Caco-2 (cell line): ENCODE data around the gene LCN1. TPM values are rescaled to one million over a fixed set of nuclear protein-coding genes. Genes with fewer than 3 reads are reported as not detected.

Source experiments
- BruUV-seq: library from RNA; stranded (reverse); fragments of 400-500 nt; replicated peaks from 2 replicates; lab custom pipeline; 2021; lab: Mats Ljungman, UMichigan
- CTCF ChIA-PET: fragments of 300-600 bp; sonication (Branson Sonifier 250); formaldehyde crosslinking; loops from one replicate; lab custom pipeline; 2022; ENCODE audit warnings: antibody characterized with exemption; lab: Charles Lee
- POLR2A ChIA-PET: fragments of 300-600 bp; sonication (Branson Sonifier 250); formaldehyde crosslinking; loops from one replicate; lab custom pipeline; 2022; ENCODE audit warnings: antibody characterized with exemption; lab: Charles Lee
- DNase-seq, 2 experiments: peaks; one replicate each; pipeline versions ENCODE4 v3.0.0 to v3.0.0-alpha.2; 2020 to 2022
- H3K27me3 ChIP-seq: replicated peaks from 2 replicates; pipeline ENCODE4 v1.6.0; 2011; ENCODE audit warnings: low read length; ENCODE audit not compliant: control insufficient read depth, insufficient read depth
- H3K36me3 ChIP-seq: 2 replicates; pipeline ENCODE4 v1.5.1; 2011; ENCODE audit warnings: low read length; ENCODE audit not compliant: control insufficient read depth, insufficient read depth
- H3K4me1 ChIP-seq: fragments of 250-450 bp; sonication (Bioruptor Pico); 2 replicates; pipeline ENCODE4 v1.5.1; 2020; ENCODE audit warnings: mild to moderate bottlenecking
- H3K4me3 ChIP-seq: 2 replicates; pipeline ENCODE4 v1.5.1; 2011; ENCODE audit warnings: low read depth, mild to moderate bottlenecking, control low read depth, low read length
- H3K9me3 ChIP-seq: fragments of 250-450 bp; sonication (Bioruptor Pico); 2 replicates; pipeline ENCODE4 v1.5.1; 2020; ENCODE audit warnings: mild to moderate bottlenecking, moderate library complexity
- H3K27ac Mint-ChIP-seq: one replicate; pipeline ENCODE4 v1.8.0; 2022; ENCODE audit warnings: mixed read lengths; ENCODE audit not compliant: unreplicated experiment
- H3K27me3 Mint-ChIP-seq: one replicate; pipeline ENCODE4 v1.8.0; 2022; ENCODE audit warnings: mixed read lengths; ENCODE audit not compliant: insufficient read depth, unreplicated experiment
- H3K36me3 Mint-ChIP-seq: one replicate; pipeline ENCODE4 v1.8.0; 2022; ENCODE audit warnings: mild to moderate bottlenecking, mixed read lengths; ENCODE audit not compliant: insufficient read depth, unreplicated experiment
- H3K4me1 Mint-ChIP-seq: one replicate; pipeline ENCODE4 v1.8.0; 2022; ENCODE audit warnings: low read depth, mixed read lengths; ENCODE audit not compliant: unreplicated experiment
- H3K4me3 Mint-ChIP-seq: one replicate; pipeline ENCODE4 v1.8.0; 2022; ENCODE audit warnings: mild to moderate bottlenecking, moderate library complexity, mixed read lengths; ENCODE audit not compliant: unreplicated experiment
- H3K9me3 Mint-ChIP-seq: one replicate; pipeline ENCODE4 v1.8.0; 2022; ENCODE audit warnings: mixed read lengths; ENCODE audit not compliant: unreplicated experiment
- CTCF ChIP-seq, 2 experiments: fragments of 200-600 bp in 1 of 2; IDR thresholded peaks; 1 replicate in 1 of 2; 2 replicates in 1 of 2; pipeline versions ENCODE4 v1.5.1 to v1.8.0; 2011 to 2022; ENCODE audit warnings: antibody characterized with exemption in 1 of 2, control low read depth in 1 of 2, inconsistent platforms in 1 of 2, low read depth in 1 of 2, low read length in 1 of 2, mild to moderate bottlenecking in 1 of 2, moderate library complexity in 1 of 2; ENCODE audit not compliant: insufficient read depth in 1 of 2, severe bottlenecking in 1 of 2, unreplicated experiment in 1 of 2
- intact Hi-C: fragments of 100-400 bp; cut with micrococcal nuclease; formaldehyde crosslinking; loops from one replicate; pipeline ENCODE4 v1.10.0; 2022; ENCODE audit not compliant: unreplicated experiment
- total RNA-seq: library from RNA; stranded (reverse); gene quantifications from 2 replicates; pipeline ENCODE4 v1.2.3, GENCODE V29; 2022

Gene LCN1
- total RNA-seq, 1 experiment from 2014 or later: not detected

- ChIA-PET CTCF (interaction anchor here (1.5 kb wide), 1 partner anchor 15 kb away, joined by 6 read pairs; no protein-coding TSS in a partner anchor), POLR2A (no interaction called here)
- no peak for TF ChIP-seq CTCF (IDR thresholded peaks at IDR 0.05; ENCODE audit: insufficient read depth in 1 of 2, low read depth in 1 of 2, low read length in 1 of 2, severe bottlenecking in 1 of 2, unreplicated experiment in 1 of 2)
- DNase-seq: no peak
- peaks cover 18% of the 10 kb centered on the region for H3K4me1 ChIP-seq
- Mint-ChIP-seq H3K36me3 (peaks cover 15% of the 10 kb centered on the region), H3K9me3 (no peaks in the 10 kb centered on the region), H3K4me3 (no peak overlapping the region), H3K27ac (no peak overlapping the region), H3K27me3 (no peaks in the 10 kb centered on the region), H3K4me1 (no peaks in the 10 kb centered on the region)
- no peaks in the 10 kb centered on the region for H3K27me3 ChIP-seq
- no peaks in the 10 kb centered on the region for H3K9me3 ChIP-seq
- H3K36me3 ChIP-seq: no peaks in the 10 kb centered on the region; the same call in 1 of the 2 replicates
- intact Hi-C loops: no loop called here
- no TSS peak for BruUV-seq
- no peak overlapping the region for H3K4me3 ChIP-seq
Observed at GRCh38 chr9:135489188-135489906, 31.9 kb upstream of the LCN1 start.

- no peaks in the 10 kb centered on the region for H3K27me3 Mint-ChIP-seq
- CTCF ChIA-PET: interaction anchor here (1.5 kb wide), 1 partner anchor 14 kb away, joined by 6 read pairs; no protein-coding TSS in a partner anchor
- BruUV-seq: no TSS peak
- no peak overlapping the region for H3K27ac Mint-ChIP-seq
- no peak for TF ChIP-seq CTCF (IDR thresholded peaks at IDR 0.05; ENCODE audit: insufficient read depth in 1 of 2, low read depth in 1 of 2, low read length in 1 of 2, severe bottlenecking in 1 of 2, unreplicated experiment in 1 of 2)
- Histone ChIP-seq H3K4me3 (no peak overlapping the region), H3K36me3 (no peaks in the 10 kb centered on the region), H3K9me3 (no peaks in the 10 kb centered on the region), H3K27me3 (no peaks in the 10 kb centered on the region), H3K4me1 (peaks cover 18% of the 10 kb centered on the region)
- intact Hi-C loops: no loop called here
- H3K36me3 Mint-ChIP-seq: peaks cover 9% of the 10 kb centered on the region
- DNase-seq: no peak
- POLR2A ChIA-PET: no interaction called here
- no peaks in the 10 kb centered on the region for H3K9me3 Mint-ChIP-seq
- no peaks in the 10 kb centered on the region for H3K4me1 Mint-ChIP-seq
- H3K4me3 Mint-ChIP-seq: no peak overlapping the region
Observed at GRCh38 chr9:135490166-135490870, 30.9 kb upstream of the LCN1 start.

- Mint-ChIP-seq H3K36me3 (peaks cover 6% of the 10 kb centered on the region), H3K27ac (no peak overlapping the region), H3K4me3 (no peak overlapping the region), H3K9me3 (no peaks in the 10 kb centered on the region), H3K27me3 (no peaks in the 10 kb centered on the region), H3K4me1 (no peaks in the 10 kb centered on the region)
- DNase-seq: no peak
- BruUV-seq: no TSS peak
- H3K4me1 ChIP-seq: peaks cover 18% of the 10 kb centered on the region
- TF ChIP-seq CTCF (IDR thresholded peaks at IDR 0.05; ENCODE audit: insufficient read depth in 1 of 2, low read depth in 1 of 2, low read length in 1 of 2, severe bottlenecking in 1 of 2, unreplicated experiment in 1 of 2): no peak
- ChIA-PET CTCF (interaction anchor here (1.5 kb wide), 1 partner anchor 13 kb away, joined by 6 read pairs; no protein-coding TSS in a partner anchor), POLR2A (no interaction called here)
- H3K27me3 ChIP-seq: no peaks in the 10 kb centered on the region
- H3K9me3 ChIP-seq: no peaks in the 10 kb centered on the region
- H3K36me3 ChIP-seq: no peaks in the 10 kb centered on the region
- H3K4me3 ChIP-seq: no peak overlapping the region
- intact Hi-C loops: no loop called here
Observed at GRCh38 chr9:135490980-135491464, 30.2 kb upstream of the LCN1 start.
